ENCODE results near the gene CCDC146.
A peak's percentile ranks its signal among the peaks of the same experiment; 100 is the strongest.
"Not testable (repeated sequence)": the region's sequence is repeated elsewhere in the genome, so short reads cannot be mapped to it uniquely, and the experiment has no call there.

CCDC146 gene

DNA sequence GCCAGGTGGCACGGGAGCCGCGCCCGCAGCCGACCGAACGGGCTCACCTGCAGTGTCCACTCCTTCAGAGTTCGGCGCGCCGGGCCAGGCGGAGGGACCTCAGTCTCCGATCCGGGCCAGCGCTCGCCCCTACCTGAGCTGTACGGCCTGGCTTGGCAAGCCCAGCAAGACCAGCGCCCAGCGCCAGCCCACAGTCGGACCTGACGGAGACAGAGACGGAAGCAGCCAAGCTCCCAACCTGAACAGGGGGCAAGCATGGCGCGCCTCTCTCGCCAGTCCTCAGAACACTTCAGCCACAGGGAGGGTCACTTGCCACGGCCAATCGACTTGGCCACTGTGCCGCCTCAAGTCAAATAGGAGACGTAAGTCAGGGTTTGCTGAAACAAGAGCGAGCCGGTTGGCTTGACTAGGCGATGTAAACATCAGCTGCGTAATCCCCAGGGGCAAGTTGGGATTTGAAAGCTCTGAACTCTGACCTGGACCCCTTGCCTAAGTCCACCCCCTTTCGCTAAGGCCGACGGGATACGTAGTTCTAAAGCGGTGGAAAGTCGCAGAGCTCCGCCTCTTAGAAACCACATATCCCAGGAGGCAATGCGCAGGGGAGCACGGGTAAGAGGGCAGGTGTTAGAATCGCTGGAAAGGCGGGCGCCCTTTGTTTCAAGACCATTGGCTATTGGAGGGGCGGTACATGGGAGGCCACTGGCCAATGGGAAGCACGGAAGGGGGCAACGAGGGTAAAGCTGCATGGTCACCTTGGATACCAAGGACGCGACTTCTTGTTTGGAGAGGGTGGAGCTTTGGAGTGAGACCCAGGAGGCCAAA lies at the start of gene CCDC146:
Gene CCDC146 (plus strand): TSS at position 756 of the 822 bp plus-strand sequence. CDS start 45,054 bp downstream, outside the sequence.
- peak; percentile 81 to 96 for DNase-seq

- DNase-seq: not testable (repeated sequence)
Observed at GRCh38 chr7:77074786-77075396, 47.5 kb upstream of the CCDC146 start.

DNA sequence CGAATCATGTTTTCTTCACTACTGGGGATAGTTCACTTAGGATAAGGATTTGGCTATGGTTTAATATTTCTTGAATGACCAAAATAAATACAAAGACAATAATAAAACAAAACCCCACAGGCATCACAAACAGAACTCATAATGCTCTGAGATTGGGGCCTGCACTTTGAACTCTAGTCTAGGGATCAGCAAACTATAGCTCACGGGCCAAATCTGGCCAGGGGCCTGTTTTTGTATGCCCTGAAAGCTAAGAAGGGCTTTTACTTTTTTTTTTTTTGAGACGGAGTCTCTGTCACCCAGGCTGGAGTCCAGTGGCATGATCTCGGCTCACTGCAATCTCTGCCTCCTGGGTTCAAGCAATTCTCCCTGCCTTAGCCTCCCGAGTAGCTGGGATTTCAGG lies 45.4 kb upstream of the CCDC146 start:
- DNase-seq: not testable (repeated sequence)

DNA sequence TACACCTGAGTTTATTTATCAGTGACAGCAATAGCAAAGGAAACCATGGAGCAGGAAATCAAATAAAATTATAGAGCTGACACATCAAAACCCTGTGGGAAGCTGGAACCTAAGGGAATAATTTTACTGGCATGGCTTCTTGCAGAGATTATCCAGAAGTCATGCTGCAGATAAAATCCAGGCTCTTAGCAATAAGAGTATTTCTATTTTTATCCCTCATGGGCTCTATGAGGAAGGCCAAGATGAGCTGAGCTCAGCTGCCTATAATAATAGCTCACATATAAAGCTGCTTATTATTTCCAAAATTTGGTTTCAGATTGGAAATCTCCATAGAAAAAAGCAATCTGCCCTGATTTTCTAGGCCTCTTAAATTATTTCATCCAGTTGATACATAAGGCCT lies 43.3 kb upstream of the CCDC146 start:
- DNase-seq: not testable (repeated sequence)

DNA sequence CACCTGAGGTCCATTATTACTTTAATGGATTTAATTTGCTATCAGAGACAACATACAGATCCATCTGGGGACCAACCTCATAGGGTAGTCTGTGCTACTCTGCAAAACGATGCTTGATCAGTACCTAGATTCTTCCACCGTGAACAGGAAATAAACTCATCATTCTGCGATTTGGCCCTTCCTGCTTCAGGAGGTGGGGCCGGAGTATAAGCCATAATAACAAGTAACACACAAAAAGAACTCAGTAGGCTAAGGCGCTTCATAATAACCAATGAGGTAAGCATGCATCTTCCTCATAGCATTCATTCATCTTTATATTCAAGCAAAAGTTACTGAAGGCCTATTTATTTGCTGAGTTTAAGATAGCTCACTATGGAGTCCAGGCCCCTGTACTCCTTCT lies 42.8 kb upstream of the CCDC146 start:
- not testable (repeated sequence) for DNase-seq

DNA sequence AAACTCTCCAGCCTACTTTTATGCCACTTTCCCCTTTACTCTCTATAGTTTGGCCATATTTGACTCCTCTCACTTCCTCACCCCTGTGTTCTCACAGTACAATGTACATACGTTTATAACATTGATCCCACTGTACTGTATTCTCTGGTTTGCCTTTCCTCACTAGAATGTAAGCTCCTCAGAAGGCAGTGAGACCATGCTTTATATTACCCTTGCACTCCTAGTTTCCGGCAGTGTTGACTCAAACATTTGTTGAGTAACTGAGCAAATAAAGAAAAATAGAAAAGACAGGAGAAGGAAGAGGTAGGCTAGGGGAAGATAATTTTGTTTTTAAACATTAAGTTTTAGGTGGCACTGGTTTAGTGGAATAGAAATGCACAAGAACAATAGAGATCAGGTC lies 42.2 kb upstream of the CCDC146 start:
- DNase-seq: not testable (repeated sequence)

DNA sequence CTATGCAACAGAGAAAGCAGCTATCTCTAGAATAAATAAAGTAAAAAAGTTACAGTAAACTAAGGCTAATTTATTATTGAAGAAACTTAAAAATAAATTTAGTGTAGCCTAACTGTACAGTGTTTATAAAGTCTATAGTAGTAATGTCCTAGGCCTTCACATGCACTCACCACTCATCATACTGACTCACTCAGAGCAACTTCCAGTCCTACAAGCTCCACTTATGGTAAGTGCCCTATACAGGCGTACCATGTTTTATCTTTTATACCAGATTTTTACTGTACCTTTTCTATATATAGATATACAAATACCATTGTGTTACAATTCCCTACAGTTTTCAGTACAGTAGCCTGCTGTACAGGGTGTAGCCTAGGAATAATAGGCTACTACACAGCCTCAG lies 40.2 kb upstream of the CCDC146 start:
- DNase-seq: not testable (repeated sequence)

- DNase-seq: not testable (repeated sequence)
Observed at GRCh38 chr7:77092301-77092700, 30.1 kb upstream of the CCDC146 start.

DNA sequence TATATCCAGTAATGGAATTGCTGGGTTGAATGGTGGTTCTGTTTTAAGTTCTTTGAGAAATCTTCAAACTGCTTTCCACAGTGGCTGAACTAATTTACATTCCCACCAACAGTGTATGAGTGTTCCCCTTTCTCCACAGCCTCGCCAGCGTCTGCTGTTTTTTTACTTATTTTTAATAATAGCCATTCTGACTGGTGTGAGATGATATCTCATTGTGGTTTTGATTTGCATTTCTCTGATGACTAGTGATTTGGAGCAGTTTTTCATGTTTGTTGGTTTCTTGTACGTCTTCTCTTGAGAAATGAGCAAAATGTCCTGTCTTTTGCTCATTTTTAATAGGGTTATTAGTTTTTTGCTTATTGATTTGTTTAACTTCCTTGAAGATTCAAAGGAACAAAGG lies 21.9 kb upstream of the CCDC146 start:
- DNase-seq: not testable (repeated sequence)

DNA sequence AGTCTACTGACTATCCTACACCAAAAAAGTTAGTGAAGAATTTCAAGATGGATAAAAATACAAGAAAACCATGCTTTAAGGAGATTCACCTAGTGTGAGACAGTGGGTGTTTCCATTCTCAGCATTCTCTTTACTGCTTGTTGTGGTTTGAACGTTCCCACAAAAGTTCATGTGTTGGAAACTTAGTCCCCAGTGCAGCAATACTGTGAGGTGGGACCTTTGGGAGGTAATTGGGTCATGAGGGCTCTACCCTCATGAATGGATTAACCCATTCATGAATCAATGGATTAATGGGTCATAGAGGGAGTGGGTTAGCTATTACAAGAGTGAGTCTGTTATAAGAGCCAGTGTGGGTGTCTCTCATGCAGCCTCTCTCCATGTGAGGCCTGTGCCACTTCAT lies 21.2 kb upstream of the CCDC146 start:
- not testable (repeated sequence) for DNase-seq

GRCh38 chr7:77102671-77103070 lies 19.7 kb upstream of the CCDC146 start:
- not testable (repeated sequence) for DNase-seq

DNA sequence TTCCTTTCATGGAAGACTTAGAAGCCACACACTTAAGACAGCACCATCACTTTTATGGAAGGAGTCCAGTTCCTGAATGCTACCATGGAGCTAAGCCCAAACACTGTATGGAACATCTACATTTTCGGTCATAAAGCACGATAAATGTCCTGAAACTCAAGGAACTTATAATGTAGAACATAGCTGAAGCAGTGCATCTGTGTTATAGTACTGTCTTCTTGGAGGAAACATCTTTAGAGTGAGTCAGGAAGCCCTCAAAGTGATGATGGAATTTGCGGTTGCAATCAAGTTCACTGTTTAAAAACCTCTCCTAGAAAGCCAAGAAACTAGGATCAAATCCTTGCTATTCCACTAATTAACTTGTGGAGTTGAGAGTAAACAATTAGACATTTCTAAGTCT lies 16.5 kb upstream of the CCDC146 start:
- DNase-seq: not testable (repeated sequence)

DNA sequence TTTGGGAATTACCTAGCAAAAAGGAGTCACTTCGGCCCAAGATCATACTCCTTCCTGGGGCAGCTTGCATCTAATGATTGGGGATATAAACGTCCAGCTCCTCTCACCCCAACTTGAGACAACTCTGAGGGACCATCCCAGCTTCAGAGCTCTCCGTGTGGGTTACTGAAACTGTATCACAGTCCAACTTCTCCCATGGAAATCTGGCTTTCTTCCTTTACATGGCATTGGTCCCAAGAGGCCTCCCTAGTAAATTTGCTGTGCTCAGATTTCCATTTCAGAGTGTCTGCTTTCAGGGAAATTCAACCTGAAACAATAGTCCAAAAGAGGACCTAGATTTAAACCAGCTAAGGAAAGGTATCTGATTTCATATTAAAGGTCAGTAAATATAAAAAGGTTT lies 14.8 kb upstream of the CCDC146 start:
- DNase-seq: not testable (repeated sequence)

DNA sequence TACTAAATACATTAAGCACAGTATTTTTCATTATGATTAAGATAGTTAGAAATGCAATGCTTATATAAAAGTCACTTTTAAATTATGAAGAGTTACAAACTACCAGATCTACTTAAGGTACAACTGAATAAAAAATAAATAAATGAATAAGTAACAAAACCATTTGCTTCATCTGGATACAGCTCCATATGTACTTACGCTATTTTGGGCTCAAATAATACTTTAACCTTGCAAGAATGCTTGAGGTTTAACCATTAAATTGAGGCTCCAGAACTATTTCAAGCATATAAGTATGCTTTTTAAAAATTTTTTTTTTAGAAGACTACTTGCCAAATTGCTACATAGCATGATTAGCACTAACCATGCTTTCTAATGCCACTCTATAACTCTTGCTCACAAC lies 14.1 kb upstream of the CCDC146 start:
- not testable (repeated sequence) for DNase-seq

GRCh38 chr7:77112719-77113306 lies 9.6 kb upstream of the CCDC146 start:
- DNase-seq: not testable (repeated sequence)

DNA sequence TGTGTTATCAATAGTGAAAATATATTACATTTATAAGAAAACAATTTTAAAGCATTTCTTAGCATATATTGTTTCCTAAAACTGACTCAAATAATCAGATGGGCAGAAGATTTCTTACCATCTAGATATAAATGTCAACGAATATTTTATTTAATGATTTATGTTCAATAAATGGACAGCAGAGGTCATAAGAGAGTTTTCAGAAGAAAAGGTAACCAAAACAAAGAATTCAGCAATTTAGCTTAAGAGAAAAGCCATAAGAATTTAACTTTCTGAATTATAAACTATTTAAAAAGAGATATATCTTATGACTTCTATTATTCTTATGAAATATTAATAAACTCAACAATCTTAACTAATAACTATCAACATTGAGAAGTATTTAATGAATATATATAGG lies 3.1 kb downstream of the CCDC146 start:
- DNase-seq: not testable (repeated sequence)

DNA sequence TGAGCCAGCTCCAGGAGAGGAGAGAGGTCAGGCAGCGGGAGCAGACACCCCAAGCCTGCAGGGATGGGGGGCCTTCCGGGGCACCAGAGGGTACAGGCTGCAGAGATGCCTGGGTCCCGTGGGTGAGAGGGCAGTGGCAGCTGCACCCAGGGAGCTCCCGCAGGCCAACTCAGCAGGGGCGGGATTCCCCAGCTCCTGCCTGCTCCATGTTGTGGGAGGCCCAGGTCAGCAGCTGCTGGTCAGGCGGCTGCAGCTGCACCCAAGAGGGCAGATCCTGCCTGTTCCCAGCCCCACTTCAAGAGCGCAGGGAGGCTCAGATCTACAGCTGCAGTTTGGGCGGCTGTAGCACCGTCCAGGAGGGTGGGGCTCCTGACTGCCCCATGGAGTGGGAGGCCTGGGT lies 4.6 kb downstream of the CCDC146 start:
- DNase-seq: not testable (repeated sequence)

DNA sequence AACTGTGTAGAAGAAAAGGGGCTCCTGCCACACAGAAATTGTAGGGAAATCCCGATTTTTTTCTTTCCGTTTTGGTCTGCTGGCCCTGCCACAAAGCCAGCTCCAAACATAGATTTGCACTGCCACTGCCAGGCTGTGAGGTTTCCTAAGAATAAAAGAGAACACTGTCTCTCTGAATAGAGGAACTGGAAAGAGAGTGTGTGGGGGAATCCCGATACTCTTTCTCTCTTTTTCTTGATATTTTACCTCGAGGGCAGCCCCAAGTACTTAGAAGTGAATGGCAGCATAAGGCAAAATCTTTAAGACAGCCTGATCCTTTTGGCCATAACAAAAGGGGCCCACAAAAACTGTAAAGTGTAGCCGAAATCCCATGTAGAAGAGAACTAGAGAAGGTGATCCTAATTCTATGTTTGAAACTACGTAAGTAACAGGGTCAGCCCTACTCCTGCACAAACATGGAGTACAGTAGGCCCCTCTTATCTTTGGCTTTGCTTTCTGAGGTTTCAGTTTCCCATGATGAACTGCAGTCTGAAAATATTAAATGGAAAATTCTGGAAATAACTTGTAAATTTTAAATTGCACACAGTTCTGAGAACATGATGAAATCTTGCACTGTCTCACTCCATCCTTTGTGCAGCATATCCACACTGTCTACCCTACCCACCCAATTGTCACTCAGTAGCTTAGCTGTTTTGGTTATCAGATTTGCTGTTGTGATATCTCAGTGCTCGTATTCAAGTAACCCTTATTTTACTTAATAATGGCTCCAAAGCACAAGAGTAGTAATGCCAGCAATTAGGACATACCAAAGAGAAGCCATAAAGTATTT lies 6.4 kb downstream of the CCDC146 start:
- not testable (repeated sequence) for DNase-seq

DNA sequence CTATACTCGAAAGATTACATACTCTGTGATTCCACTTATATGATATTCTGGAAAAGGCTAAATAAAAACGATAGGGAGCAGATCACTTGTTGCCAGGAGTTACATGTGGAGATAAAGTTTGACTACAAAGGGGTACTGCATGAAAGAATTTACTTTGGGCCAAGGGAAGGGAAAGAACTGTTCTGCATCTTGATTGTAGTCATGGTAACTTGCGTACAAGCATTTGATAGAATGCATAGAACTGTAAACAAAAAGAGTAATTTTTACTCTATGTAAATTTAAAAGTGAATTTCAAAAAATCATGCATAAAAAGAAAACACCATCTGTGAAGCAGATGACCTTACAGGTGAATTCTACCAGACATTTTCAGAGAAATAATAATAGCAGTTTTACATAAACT lies 9.4 kb downstream of the CCDC146 start:
- not testable (repeated sequence) for DNase-seq

DNA sequence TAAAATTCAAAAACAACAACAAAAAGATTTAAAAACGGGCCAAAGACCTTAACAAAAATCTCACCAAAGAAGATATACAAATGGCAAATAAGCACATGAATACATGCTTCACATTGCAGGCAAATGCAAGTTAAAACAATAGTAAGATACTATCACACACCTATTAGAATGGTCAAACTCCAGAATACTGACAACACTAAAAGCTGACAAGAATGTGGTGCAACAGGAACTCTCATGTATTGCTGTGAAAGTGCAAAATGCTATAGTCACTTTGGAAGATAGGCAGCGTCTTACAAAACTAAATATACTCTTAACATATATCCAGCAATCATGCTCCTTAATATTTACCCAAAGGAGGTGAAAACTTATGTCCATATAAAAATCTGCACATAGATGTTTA lies 16.3 kb downstream of the CCDC146 start:
- not testable (repeated sequence) for DNase-seq

- not testable (repeated sequence) for DNase-seq
Observed at GRCh38 chr7:77140291-77140690, 17.9 kb downstream of the CCDC146 start.

DNA sequence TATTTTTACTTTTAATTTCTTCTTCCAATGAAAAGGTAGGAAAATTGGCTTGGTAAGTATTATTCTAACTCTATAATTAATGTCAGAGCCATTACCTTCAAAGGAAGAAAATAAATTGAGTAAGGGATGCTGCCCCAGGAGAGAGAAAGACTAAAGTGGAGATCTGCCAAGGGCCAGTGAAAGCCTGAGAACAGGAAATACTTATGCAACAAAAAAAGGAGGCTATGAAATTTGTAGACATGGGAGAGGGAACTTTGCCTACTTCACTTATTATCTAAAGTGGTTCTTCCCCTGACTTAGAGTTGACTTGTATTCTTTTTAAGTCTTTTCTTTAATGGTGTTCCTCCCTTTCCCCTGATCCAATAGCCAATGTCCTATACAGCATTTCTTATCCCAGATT lies 29.8 kb downstream of the CCDC146 start:
- DNase-seq: not testable (repeated sequence)

Measured in stimulated activated CD4-positive, alpha-beta T cell treated with anti-CD3 and anti-CD28 coated beads, Interleukin-4, amount 100 ng/mL, for 4 hours (primary cell).